Uterus (tissue), 2 donors: Measurements from ENCODE around the gene KCNAB2.

Source experiments
- POLR2A ChIP-seq, 2 donors: fragments of 450-650 bp; IDR thresholded peaks; one replicate each; pipeline ENCODE4 v1.6.1; 2016; ENCODE audit warnings: antibody characterized with exemption in 2 of 2, mild to moderate bottlenecking in 1 of 2, moderate library complexity in 1 of 2
- TF ChIP-seq, protein P1 (sequence below), 4 experiments: fragments of 200-600 bp in 2 of 4; fragments of 450-650 bp in 2 of 4; sonication (generic) in 2 of 4; IDR thresholded peaks; one replicate each; pipeline ENCODE4 v1.5.1; 2016 to 2019; ENCODE audit warnings: antibody characterized with exemption in 4 of 4, mild to moderate bottlenecking in 2 of 4, moderate library complexity in 1 of 4

DNA sequence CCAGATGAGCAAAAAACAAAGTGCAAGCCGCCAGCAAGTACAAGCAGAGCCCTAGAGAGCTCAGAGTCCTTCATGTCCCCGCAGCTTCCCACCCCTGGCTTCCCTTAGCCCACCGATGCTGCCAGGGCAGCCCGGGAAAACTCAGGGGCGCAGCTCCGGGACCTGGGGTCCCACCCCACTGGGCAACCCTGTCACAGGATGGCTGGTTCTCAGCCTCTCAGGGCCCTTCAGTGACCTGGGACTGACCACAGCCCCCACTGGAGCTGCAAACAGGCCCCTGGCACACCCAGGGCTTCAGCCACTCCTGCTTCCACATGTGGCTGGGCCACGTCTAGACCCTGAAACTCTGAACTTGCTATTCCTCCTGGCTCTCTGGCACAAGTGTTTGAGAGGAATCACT lies 84.9 kb downstream of the KCNAB2 start:
- TF ChIP-seq, protein P1, sequence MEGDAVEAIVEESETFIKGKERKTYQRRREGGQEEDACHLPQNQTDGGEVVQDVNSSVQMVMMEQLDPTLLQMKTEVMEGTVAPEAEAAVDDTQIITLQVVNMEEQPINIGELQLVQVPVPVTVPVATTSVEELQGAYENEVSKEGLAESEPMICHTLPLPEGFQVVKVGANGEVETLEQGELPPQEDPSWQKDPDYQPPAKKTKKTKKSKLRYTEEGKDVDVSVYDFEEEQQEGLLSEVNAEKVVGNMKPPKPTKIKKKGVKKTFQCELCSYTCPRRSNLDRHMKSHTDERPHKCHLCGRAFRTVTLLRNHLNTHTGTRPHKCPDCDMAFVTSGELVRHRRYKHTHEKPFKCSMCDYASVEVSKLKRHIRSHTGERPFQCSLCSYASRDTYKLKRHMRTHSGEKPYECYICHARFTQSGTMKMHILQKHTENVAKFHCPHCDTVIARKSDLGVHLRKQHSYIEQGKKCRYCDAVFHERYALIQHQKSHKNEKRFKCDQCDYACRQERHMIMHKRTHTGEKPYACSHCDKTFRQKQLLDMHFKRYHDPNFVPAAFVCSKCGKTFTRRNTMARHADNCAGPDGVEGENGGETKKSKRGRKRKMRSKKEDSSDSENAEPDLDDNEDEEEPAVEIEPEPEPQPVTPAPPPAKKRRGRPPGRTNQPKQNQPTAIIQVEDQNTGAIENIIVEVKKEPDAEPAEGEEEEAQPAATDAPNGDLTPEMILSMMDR (IDR thresholded peaks at IDR 0.05) = no peak
- no peak for TF ChIP-seq POLR2A (IDR thresholded peaks at IDR 0.05)
